GM10248 (cell line): ENCODE measurements around the gene KRTAP22-2.

Experiments
- CTCF ChIA-PET: fragments of 300-600 bp; sonication (Branson Sonifier 250); formaldehyde crosslinking; extraction: SDS; loops from one replicate; lab custom pipeline; 2021; ENCODE audit warnings: antibody characterized with exemption; lab: Yijun Ruan, JAX
- POLR2A ChIA-PET: fragments of 350-650 bp; sonication (Branson Sonifier 250); formaldehyde crosslinking; extraction: SDS; loops from one replicate; lab custom pipeline; 2020; ENCODE audit warnings: antibody characterized with exemption; lab: Yijun Ruan, JAX
- DNase-seq: peaks from one replicate; pipeline ENCODE4 v3.0.0; 2012; ENCODE audit errors: extremely low spot score
- CTCF ChIP-seq: IDR thresholded peaks from 2 replicates; pipeline ENCODE4 v1.5.1; 2012; ENCODE audit warnings: mild to moderate bottlenecking, low read depth; ENCODE audit errors: extremely low read depth, missing control alignments, control extremely low read depth

The KRTAP22-2 gene

GRCh38 chr21:30612132-30612531 lies 21.9 kb upstream of the KRTAP22-2 start:
- ChIA-PET CTCF (no interaction called here), POLR2A (no interaction called here)
- no peak for TF ChIP-seq CTCF
- no peak for DNase-seq

DNA sequence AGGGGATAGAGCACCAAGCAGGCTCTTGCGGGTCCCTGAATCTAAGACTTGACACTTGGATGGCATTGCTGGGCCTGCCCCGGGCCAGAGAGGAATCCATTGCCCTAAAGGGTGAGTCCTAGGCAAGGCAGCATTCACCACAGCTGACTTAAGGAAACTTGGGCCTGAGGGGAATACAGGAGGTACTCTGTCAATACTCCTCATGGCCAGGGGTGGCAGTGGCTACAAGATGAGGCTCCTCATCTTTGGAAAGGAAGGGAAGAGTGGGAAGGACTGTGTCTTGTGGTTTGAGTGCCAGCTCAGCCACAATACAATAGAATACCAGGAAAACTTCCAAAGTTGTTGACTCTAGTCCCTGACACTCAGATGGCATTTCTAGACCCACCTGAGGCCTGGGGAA lies 15.8 kb upstream of the KRTAP22-2 start:
- ChIA-PET CTCF (no interaction called here), POLR2A (no interaction called here)
- DNase-seq: no peak
- TF ChIP-seq CTCF: no peak

DNA sequence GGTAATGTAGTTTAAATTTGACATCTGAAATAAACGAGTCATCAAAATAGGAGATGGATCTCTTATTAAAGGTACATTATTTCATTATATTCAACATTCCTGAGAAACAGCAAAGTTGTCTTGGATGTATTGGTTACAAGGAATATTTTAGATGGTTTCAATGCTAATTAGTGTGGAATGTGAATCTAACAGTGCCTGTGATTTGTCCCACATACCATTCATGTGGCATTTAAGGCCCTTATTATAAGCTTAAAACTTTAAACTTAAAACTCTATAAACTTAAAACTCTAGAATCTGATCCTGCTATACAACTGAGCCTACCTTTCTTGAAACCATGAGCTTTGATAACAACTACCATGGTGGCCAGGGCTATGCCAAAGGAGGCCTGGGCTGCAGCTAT lies 10.6 kb upstream of the KRTAP22-2 start, which contains the start of gene KRTAP22-1:
TSS of gene KRTAP22-1 (plus strand) at position 301 of the 400 bp plus-strand sequence.
- ChIA-PET CTCF (no interaction called here), POLR2A (no interaction called here)
- TF ChIP-seq CTCF: no peak
- DNase-seq: no peak

DNA sequence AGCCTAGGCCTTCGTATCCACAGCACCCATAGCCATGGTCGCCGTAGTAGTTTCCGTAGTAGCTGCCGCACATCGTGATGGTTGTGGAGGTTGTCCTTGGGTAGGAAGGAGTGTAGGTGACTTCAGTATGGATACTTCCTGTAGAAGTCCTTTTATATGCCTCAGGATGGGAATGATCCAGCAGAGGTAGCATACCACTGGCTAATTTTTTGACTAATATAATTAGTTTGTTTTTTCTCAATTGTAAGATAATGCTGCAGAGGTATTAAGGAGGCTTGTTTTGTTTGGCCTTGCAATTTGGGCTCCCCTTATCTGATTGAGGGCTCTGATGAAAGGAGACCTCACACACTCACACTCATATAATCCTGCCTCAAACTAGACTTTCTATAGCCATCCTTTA lies 8.6 kb upstream of the KRTAP22-2 start, which contains the start of gene KRTAP6-2:
TSS of gene KRTAP6-2 (minus strand) at position 101 of the 400 bp plus-strand sequence. CDS start at position 73, 28 bp downstream.
- ChIA-PET POLR2A (no interaction called here), CTCF (no interaction called here)
- DNase-seq: no peak
- no peak for TF ChIP-seq CTCF

DNA sequence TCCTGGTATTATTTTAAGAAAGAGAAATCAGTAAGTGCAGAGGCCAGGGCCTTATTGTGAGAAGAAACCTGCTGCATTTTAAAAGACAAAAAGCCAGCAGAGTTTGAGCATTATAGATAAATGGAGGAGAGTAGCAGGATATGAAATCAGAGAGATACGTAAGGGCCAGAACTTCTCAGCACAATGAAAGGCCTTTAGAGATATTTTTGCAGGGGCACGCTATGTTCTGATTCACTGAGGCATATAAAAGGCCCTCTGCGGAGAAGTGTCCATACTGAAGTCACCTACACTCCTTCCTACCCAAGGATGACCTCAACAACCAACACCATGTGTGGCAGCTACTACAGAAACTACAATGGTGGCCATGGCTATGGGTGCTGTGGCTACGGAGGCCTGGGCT lies 1.9 kb upstream of the KRTAP22-2 start, which contains the start of gene KRTAP6-3:
TSS of gene KRTAP6-3 (plus strand) at position 301 of the 400 bp plus-strand sequence. CDS start at position 307, 6 bp downstream.
- ChIA-PET CTCF (no interaction called here), POLR2A (no interaction called here)
- TF ChIP-seq CTCF: no peak
- no peak for DNase-seq

GRCh38 chr21:30582870-30583269 lies 7.3 kb downstream of the KRTAP22-2 start:
- CTCF ChIA-PET: no interaction called here
- POLR2A ChIA-PET: no interaction called here
- no peak for DNase-seq
- TF ChIP-seq CTCF: no peak
